GM21619 (cell line): ENCODE data around the gene UST.

Experiments
- ATAC-seq: cut with Tn5 transposase; IDR thresholded peaks from one replicate; pipeline ENCODE4 v1.9.1; 2021; ENCODE audit not compliant: unreplicated experiment

UST gene

GRCh38 chr6:148799647-148800046, 52.8 kb downstream of the UST start:
- no peak for ATAC-seq

- ATAC-seq: no peak
Observed at GRCh38 chr6:148800536-148800935, 53.7 kb downstream of the UST start.

- ATAC-seq: no peak
Observed at GRCh38 chr6:148803979-148804378, 57.1 kb downstream of the UST start.

GRCh38 chr6:148805777-148806176, 58.9 kb downstream of the UST start:
- no peak for ATAC-seq

- ATAC-seq: no peak
Observed at GRCh38 chr6:148807784-148808183, 61.0 kb downstream of the UST start.

GRCh38 chr6:148808786-148809304, 62.0 kb downstream of the UST start:
- ATAC-seq: no peak

GRCh38 chr6:148811459-148811858, 64.6 kb downstream of the UST start:
- ATAC-seq: no peak

GRCh38 chr6:148814082-148814790, 67.4 kb downstream of the UST start:
- no peak for ATAC-seq

- ATAC-seq: no peak
Observed at GRCh38 chr6:148814869-148815268, 68.0 kb downstream of the UST start.

GRCh38 chr6:148816117-148816516, 69.3 kb downstream of the UST start:
- ATAC-seq: no peak

GRCh38 chr6:148817689-148818088, 70.9 kb downstream of the UST start:
- ATAC-seq: no peak

GRCh38 chr6:148818939-148819575, 72.2 kb downstream of the UST start:
- no peak for ATAC-seq

GRCh38 chr6:148819852-148820251, 73.0 kb downstream of the UST start:
- no peak for ATAC-seq

GRCh38 chr6:148822819-148823218, 76.0 kb downstream of the UST start:
- no peak for ATAC-seq

- ATAC-seq: no peak
Observed at GRCh38 chr6:148824291-148824690, 77.5 kb downstream of the UST start.

GRCh38 chr6:148824960-148825359, 78.1 kb downstream of the UST start:
- no peak for ATAC-seq

GRCh38 chr6:148825492-148825891, 78.7 kb downstream of the UST start:
- ATAC-seq: no peak

GRCh38 chr6:148827416-148828045, 80.7 kb downstream of the UST start:
- ATAC-seq: no peak

GRCh38 chr6:148828047-148828446, 81.2 kb downstream of the UST start:
- no peak for ATAC-seq

GRCh38 chr6:148829415-148830101, 82.7 kb downstream of the UST start:
- ATAC-seq: no peak

- ATAC-seq: no peak
Observed at GRCh38 chr6:148830614-148831013, 83.8 kb downstream of the UST start.
